ENCODE measurements around the gene RIMBP2.

The RIMBP2 gene

GRCh38 chr12:130433411-130433810, 282.7 kb downstream of the RIMBP2 start:
- DNase-seq = no peak

DNA sequence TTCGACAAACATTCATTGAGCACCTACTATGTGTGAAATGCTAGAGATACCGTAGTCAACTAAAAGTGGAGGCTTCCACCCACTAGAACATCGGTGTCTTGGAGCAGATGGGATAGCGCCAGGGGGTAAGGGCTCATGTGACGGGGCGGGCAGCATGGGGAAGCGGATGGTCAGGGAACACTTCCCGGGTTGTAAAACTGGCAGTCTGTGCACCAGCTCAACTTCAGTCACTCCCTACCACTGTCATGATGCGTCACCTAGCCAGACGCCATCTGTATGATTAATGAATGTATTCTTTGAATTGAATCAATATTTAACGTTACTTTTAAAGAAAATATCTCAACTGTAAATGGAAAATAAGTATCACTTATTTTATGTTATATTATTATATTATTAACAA, 284.9 kb downstream of the RIMBP2 start:
- DNase-seq = no peak

GRCh38 chr12:130429656-130430505, 286.2 kb downstream of the RIMBP2 start:
- DNase-seq = no peak

- no peak for DNase-seq
These were observed 288.0 kb downstream of the RIMBP2 start for GRCh38 chr12:130428116-130428515.

GRCh38 chr12:130427381-130427887, 288.7 kb downstream of the RIMBP2 start:
- no peak for DNase-seq

DNA sequence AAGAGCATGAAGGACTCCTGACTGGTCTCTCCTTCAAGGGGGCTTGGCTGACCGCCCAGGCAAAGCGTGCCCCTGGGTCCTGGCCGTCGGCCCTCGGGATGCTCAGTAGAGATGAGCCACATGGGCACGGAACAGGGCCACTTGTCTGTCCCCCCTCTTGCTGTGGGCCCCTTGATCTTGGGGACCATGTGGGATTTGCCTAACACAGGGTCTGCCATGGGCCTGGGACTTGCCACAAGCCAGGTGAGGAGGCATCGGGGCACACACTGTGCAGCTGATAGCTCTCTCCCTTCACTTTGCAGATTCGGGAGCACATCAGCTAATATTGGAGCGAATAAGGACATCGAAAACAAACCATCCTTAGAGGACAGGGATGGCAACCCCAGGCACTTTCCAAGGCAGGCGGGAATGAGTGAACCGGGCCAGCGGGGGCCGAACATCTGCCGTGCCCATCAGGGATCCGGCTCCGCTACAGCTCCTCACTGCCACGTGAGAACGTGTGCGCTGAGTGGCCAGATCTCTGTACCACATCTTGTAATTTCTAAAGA, 290.3 kb downstream of the RIMBP2 start:
- no peak for DNase-seq

DNA sequence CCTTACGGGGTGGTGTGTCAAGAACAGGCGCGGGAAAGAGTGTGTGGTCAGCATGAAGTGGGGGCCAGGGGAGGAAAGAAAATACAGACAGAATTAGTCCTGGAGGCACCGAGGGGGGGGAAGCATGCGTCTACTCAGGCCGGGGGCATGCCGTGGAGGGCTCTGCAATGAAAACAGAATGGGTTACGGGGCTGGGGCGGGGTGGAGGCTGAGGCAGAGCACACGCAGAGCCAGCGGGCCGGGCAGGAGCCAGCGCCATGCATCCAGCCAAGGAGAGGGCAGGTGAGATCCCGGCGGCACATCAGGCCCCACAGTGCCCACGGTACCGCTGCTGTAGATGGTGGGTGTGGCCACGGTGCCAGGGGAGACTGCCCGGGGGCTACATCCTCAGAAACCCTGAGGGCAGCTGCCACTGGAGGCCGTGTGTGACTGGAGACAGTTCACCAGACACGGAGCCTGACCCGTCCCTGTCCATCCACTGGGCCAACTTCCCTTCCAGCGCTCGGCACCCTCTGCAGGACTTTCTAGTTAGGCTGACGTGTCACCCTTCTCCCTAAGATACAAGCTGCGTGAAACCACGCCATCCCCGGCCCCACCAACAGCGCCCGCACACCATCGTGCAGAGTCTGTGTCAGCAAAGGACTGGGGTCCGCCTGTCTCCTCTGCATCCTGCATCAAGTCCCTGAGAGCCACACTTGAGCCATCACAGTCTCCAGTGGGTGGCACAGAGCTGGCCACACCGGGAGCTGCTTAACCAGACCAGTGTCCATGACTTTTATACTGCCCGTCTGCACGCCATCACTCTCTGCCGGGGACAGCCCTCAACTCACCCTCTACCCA, 291.0 kb downstream of the RIMBP2 start:
- no peak for DNase-seq

DNA sequence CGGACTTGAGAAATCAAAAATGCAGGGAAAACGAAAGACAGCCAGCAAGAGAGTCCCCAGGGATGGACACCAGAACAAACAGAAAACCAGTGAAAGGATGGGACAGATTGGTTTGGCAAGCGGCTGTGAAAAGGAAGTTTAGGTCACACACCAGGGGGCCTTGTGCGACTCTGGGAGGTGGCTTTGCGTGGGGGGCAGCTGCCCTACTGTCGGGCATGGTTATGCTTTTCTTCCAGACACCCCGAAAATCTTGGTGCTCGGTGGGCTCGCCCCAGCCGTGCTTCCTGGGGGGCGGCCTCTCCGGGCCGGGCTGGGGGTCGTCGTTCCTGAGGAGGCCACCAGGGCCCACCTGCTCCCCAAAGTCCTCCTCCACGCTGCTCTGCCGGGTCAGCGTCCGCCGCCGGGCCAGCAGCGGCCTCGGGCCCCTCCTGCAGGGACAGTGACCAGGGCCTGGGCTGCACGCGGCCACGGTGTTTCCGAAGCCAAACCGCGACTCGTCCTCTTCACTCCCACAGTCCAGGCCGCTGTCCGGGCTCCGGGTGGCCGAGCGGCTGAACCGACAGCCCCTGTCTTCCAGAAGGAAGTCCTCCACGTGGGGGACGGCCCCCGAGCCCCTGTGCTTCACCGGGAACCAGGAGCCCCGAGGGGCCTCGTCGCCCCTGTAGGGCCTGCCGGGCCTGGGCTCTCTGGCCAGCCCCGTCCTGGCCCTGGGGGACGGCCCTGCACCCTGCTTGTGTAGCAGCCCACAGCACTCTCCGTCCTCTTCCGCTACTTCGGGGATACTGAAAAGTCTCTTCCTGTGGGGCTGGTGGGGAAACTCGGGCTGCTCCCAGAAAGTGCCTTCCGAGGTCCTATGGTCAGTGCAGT, 291.9 kb downstream of the RIMBP2 start:
- DNase-seq = no peak

- no peak for DNase-seq
These were observed 293.0 kb downstream of the RIMBP2 start for GRCh38 chr12:130423136-130423535.

DNA sequence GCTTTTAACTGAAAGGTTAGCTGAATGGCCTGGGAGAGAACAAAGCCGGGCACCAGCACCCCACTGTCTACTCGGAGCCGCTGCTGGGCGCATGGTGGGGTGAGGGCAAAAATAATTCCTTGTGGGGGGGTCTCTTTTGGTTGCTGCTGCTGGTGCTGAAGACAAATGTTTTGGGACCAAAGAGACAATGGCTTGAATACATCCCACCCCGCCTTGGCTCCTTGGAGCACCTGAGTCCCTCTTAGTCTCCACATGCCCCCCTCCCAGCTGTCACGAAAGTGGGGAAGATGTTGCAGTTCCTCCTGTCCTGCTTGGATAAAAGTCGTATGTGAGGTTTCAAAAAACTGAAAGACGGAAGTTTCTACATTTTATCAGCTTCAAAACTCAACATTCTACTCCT, 293.4 kb downstream of the RIMBP2 start:
- DNase-seq = no peak

GRCh38 chr12:130421896-130422295, 294.2 kb downstream of the RIMBP2 start:
- DNase-seq = no peak

DNA sequence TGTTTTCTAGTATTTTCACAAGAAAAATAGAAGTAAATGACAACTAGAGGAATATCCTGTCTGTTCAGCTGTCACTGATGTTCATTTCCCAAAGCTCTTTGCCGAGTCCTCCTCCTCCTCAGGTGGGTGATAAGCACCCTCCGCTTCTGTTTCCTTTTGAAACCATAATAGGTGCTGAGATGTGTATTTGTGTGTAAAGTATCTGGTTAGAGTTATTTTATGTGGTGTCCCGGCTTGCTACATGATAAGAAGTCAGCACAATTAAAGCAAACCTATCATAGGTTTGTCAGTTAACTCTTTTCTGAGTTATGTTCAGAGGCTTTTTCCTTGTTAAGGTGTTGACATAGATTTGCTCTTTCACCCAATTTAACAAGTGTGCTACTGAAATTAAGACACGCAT, 296.0 kb downstream of the RIMBP2 start:
- no peak for DNase-seq

- DNase-seq = no peak
These were observed 297.0 kb downstream of the RIMBP2 start for GRCh38 chr12:130419116-130419515.

DNA sequence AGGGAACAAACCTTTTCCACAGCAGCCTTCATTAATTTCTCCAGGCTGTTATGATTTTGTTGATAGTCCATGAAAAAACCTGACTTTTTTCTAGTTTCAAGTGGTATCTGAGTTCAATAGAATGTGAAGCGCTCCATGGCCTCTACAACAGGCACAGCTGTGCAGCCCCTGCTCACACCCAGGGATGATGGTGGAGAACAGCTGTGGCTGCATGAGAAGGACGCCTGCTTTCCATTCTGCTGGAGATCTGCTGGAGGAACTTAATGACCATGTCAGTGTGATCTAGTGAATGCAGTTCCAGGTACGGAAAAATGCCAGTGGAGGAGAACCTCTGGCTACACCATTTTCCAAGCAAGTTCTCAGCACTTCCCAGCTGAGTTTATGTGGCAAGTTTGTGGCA, 297.8 kb downstream of the RIMBP2 start:
- DNase-seq = no peak

- no peak for DNase-seq
These were observed 301.7 kb downstream of the RIMBP2 start for GRCh38 chr12:130414381-130414780.

DNA sequence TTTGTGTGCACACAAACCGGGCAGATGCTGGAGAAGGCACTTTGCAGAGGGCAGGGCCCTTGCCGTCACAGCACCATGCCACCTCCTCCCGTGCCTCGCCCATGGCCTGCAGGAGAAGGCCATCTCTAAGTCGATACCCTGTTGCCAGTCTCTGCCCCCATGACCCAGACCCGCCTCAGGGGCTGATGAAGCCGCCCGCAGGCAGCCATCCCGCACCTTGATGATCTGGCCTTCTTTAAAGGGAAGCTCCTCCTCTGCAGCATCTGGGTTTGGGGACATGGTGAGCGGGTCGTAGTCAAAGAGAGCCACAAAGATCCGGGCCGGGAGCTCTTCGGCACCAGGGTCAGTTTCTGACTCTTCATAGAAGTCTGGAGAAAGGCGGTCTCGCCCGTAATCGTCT, 302.2 kb downstream of the RIMBP2 start:
- no peak for DNase-seq

DNA sequence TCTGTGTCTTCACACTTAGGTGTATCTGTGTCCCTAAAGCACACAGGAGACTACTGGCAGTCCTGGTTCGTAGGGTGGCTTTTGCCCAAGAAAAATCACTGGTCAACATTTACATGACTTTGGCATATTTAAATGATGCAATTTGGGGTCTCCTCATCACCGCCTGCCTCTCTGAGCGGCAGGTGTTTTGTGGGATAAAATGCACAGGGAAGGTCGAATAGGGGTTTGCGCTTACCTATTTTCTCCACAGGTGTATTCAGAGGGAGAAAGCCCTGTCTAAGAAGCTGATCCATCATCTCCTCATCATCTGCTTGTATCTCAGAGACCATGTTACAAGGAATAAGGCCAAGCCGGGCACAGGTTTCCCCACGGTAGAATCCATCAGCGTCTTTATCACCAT, 303.7 kb downstream of the RIMBP2 start:
- DNase-seq = no peak

DNA sequence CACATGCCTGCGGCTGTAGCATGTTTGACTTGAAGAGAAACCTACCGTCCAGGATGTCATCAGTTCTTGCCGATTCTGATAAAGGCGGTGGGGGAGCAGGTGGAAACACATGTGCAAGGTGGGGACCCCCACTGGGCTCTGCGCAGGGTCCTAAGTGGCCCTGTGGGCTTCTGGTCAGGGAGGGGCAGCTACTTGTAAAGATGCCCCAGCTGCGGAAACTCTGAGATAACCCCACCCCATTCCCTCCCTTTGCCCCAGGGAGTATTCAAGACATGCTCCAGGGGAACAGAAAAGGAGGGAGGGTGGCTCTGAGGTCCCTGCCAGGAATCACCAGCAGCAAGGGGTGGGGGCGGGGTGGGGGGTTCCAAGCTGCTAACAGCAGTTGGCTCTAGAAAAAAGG, 310.8 kb downstream of the RIMBP2 start:
- DNase-seq = no peak

- no peak for DNase-seq
These were observed 314.4 kb downstream of the RIMBP2 start for GRCh38 chr12:130401703-130402102.

DNA sequence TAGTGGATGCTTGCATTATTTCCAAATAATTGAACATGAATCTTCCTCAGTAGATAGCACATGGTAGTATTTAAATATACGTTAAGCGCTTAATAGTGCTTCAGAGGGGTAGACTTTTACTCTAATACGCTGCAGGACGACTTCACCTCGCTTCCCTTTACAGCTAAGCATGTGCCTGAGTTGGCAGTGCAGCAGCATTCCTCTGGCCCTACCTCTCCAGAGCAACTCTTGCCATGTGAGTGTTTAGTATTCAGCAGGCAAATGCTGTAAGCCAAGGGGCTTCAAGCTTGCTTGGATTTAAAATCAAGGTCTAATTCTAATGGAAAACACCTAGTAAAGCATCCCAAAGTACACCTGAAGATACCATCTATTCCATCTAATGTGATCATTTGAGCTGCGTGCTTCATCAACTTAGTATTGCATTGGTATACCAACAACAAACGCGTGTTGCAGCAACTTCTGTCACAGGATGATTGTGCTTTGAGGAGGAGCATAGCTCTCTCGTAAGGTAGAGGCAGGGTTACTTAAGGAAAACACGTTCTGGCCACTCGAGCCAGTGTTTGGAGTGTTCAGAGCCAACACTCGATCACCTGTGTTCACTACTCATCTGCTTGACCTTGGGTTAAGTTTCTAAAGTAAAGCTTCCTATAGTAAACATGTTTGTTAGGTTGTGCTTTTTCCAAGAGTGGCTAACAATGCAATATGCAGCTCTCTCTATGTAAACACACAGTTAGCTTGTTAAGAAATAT, 317.8 kb downstream of the RIMBP2 start:
- DNase-seq = no peak

- no peak for DNase-seq
These were observed 319.4 kb downstream of the RIMBP2 start for GRCh38 chr12:130396667-130397066.

- DNase-seq = no peak
These were observed 321.2 kb downstream of the RIMBP2 start for GRCh38 chr12:130394906-130395305.
